Gastroesophageal sphincter (tissue), 4 donors: ENCODE measurements around the gene ZNF385D. TPM values are rescaled to one million over a fixed set of nuclear protein-coding genes. Genes with fewer than 3 reads are reported as not detected.

Experiments used
- ATAC-seq: fragments of 150-250 bp; one replicate; pipeline ENCODE4 v1.9.1; 2016; ENCODE audit warnings: mild to moderate bottlenecking, moderate library complexity
- H3K27ac ChIP-seq, 4 donors: fragments of 200-600 bp; sonication (generic) in 3 of 4; 1 replicate in 3 of 4; 2 replicates in 1 of 4; pipeline ENCODE4 v1.5.1; 2016 to 2019
- H3K27me3 ChIP-seq: fragments of 200-600 bp; sonication (generic); one replicate; pipeline ENCODE4 v1.5.1; 2019
- H3K36me3 ChIP-seq, 2 donors: fragments of 200-600 bp; sonication (generic); one replicate each; pipeline ENCODE4 v1.5.1; 2019; ENCODE audit warnings: control low read depth in 1 of 2
- H3K4me1 ChIP-seq, 3 donors: fragments of 200-600 bp; sonication (generic); 1 replicate in 2 of 3; 2 replicates in 1 of 3; pipeline ENCODE4 v1.5.1; 2016 to 2019; ENCODE audit warnings: control low read depth in 2 of 3
- H3K4me3 ChIP-seq, 2 donors: fragments of 200-600 bp; sonication (generic); one replicate each; pipeline ENCODE4 v1.5.1; 2019; ENCODE audit warnings: mild to moderate bottlenecking in 1 of 2, moderate library complexity in 1 of 2
- H3K9me3 ChIP-seq, 3 donors: fragments of 200-600 bp; sonication (generic); one replicate each; pipeline ENCODE4 v1.5.1; 2017 to 2019; ENCODE audit warnings: control low read depth in 2 of 3
- CTCF ChIP-seq, 4 experiments: fragments of 200-600 bp in 2 of 4; fragments of 450-650 bp in 2 of 4; sonication (generic) in 1 of 4; IDR thresholded peaks; one replicate each; pipeline ENCODE4 v1.5.1; 2017 to 2019; ENCODE audit warnings: antibody characterized with exemption in 4 of 4, mild to moderate bottlenecking in 2 of 4, moderate library complexity in 2 of 4
- EP300 ChIP-seq: sonication (generic); formaldehyde crosslinking; IDR thresholded peaks from one replicate; pipeline ENCODE4 v1.6.1; 2017; ENCODE audit warnings: antibody characterized with exemption, mild to moderate bottlenecking
- POLR2A ChIP-seq, 2 donors: fragments of 450-650 bp; IDR thresholded peaks; one replicate each; pipeline ENCODE4 v1.6.1; 2017; ENCODE audit warnings: antibody characterized with exemption in 2 of 2, mild to moderate bottlenecking in 2 of 2, moderate library complexity in 1 of 2
- POLR2AphosphoS5 ChIP-seq: sonication (generic); formaldehyde crosslinking; IDR thresholded peaks from one replicate; pipeline ENCODE4 v1.6.1; 2017; ENCODE audit warnings: antibody characterized with exemption
- WGBS, 2 donors: methylation state at CpG; one replicate each; pipeline ENCODE4 v1.1.5; 2018; ENCODE audit warnings: low coverage in 1 of 2; 5-methylcytosine and 5-hydroxymethylcytosine counted together
- total RNA-seq, 4 donors: library from RNA; depleted of rRNA; stranded (reverse); fragments of >200 nt; gene quantifications; one replicate each; pipeline ENCODE4 v1.1.0, GENCODE V29; 2016

The ZNF385D gene
- total RNA-seq, 4 donors from 2014 or later, result 8.1 to 17.9 (median 11.3) TPM

GRCh38 chr3:21747376-21747775 is 3.6 kb downstream of the ZNF385D start:
- no peak for TF ChIP-seq POLR2AphosphoS5
- no peaks in the 10 kb centered on the region for H3K27me3 ChIP-seq
- peak overlapping the region in 3 of 4 donors; percentile 54 to 82 (median 65) for H3K27ac ChIP-seq
- no peaks in the 10 kb centered on the region for H3K36me3 ChIP-seq
- peak overlapping the region; percentile 29 to 62 for H3K4me3 ChIP-seq
- H3K9me3 ChIP-seq, result no peaks in the 10 kb centered on the region
- no peak for ATAC-seq
- H3K4me1 ChIP-seq, result peaks cover 0 to 66% (median 5%) of the 10 kb centered on the region in 3 donors
- 48 to 50% methylated on average over 1 to 2 of the region's 3 CpGs for WGBS, 2 donors

- WGBS, 2 donors, result 54 to 64% methylated on average over 6 of the region's 6 CpGs
- Histone ChIP-seq H3K4me3 (peak overlapping the region; percentile 19 to 62), H3K36me3 (no peaks in the 10 kb centered on the region), H3K27ac (peak overlapping the region; percentile 43 to 82 (median 63)), H3K4me1 (peaks cover 0 to 56% (median 4%) of the 10 kb centered on the region in 3 donors), H3K9me3 (no peaks in the 10 kb centered on the region), H3K27me3 (no peaks in the 10 kb centered on the region)
- TF ChIP-seq EP300 (no peak), POLR2AphosphoS5 (no peak), CTCF (IDR thresholded peaks at IDR 0.05) (no peak), POLR2A (IDR thresholded peaks at IDR 0.05) (no peak)
- ATAC-seq, result no peak
Observed at GRCh38 chr3:21745966-21746365, 5.0 kb downstream of the ZNF385D start.

DNA sequence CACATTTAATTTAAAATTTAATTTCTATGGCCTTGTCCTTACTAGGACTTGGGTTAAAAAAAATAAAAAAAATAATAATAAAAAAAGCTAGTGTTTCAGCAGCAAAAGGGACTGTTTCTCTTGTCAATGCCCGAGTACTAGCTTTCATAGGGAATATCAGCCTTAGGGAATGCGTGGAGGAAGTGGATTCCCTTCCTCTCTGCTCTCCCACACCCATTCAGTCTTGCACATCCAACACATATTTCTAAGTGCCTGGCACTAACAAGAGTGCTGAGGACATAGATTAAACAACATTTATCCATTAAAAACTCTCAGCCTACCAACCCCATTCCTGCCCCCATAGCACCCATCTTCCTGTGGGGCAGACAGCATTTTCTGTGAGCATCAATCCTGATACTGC is 6.2 kb downstream of the ZNF385D start:
- peaks cover 0 to 53% (median 4%) of the 10 kb centered on the region in 3 donors for H3K4me1 ChIP-seq
- no peaks in the 10 kb centered on the region for H3K36me3 ChIP-seq
- H3K27ac ChIP-seq, result peak overlapping the region in 2 of 4 donors; percentile 65 to 82
- no peak for TF ChIP-seq EP300
- no peak for TF ChIP-seq POLR2A (IDR thresholded peaks at IDR 0.05)
- TF ChIP-seq POLR2AphosphoS5, result no peak
- no peak for TF ChIP-seq CTCF (IDR thresholded peaks at IDR 0.05)
- no peaks in the 10 kb centered on the region for H3K27me3 ChIP-seq
- ATAC-seq, result no peak
- H3K9me3 ChIP-seq, result no peaks in the 10 kb centered on the region
- 51 to 83% methylated on average over 2 of the region's 2 CpGs for WGBS, 2 donors
- H3K4me3 ChIP-seq, result peak overlapping the region in 1 of 2 donors; percentile 6

DNA sequence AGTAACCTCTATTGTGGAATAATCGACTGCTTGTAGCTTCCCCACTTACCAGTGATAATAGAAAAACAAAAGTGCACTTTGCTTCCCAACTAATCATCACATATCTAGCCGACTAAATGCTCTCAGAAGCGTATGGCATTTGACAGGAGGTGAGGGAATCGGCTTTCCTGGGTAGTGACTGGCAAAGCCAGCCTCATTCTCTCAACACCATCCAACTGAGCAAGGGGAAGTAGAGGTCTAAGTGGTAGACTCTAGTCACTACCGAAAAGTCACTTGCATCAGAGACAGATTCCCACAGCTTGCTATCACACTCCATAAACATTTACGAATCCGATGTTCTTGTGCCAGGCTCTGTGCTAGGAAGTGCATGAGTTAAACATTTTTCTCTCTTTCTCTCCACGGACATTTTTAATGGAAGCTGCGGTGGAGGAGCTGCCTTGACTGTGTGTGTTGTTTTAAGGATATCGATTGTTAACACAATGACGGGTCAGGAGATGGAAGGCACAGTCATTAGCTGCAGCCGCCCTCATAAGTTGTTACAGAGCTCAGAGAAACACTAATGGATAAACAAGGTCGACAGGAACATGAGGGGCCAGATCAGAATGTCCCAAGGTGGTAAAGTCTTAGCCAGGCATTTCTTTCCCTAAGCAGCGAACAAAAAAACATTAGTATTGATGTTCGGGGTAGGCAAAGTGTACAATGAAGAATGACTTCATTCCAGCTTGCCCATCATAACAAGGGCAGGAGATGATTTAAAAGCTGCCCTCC is 11.9 kb downstream of the ZNF385D start:
- H3K36me3 ChIP-seq, result no peaks in the 10 kb centered on the region
- ATAC-seq, result no peak
- no peaks in the 10 kb centered on the region for H3K9me3 ChIP-seq
- H3K27ac ChIP-seq, result no peak overlapping the region
- peaks cover 0 to 18% (median 0%) of the 10 kb centered on the region in 3 donors for H3K4me1 ChIP-seq
- TF ChIP-seq EP300 (no peak), POLR2AphosphoS5 (no peak), POLR2A (IDR thresholded peaks at IDR 0.05) (no peak), CTCF (IDR thresholded peaks at IDR 0.05) (no peak)
- H3K4me3 ChIP-seq, result no peak overlapping the region
- no peaks in the 10 kb centered on the region for H3K27me3 ChIP-seq
- 79 to 83% methylated on average over 10 to 12 of the region's 15 CpGs for WGBS, 2 donors

- Histone ChIP-seq H3K27ac (no peak overlapping the region), H3K27me3 (no peaks in the 10 kb centered on the region), H3K9me3 (no peaks in the 10 kb centered on the region), H3K4me3 (no peak overlapping the region), H3K4me1 (peaks cover 0 to 17% (median 0%) of the 10 kb centered on the region in 3 donors), H3K36me3 (no peaks in the 10 kb centered on the region)
- TF ChIP-seq CTCF (IDR thresholded peaks at IDR 0.05) (no peak), POLR2AphosphoS5 (no peak)
- ATAC-seq, result no peak
- WGBS, 2 donors, result 71 to 86% methylated on average over 1 of the region's 1 CpG
Observed at GRCh38 chr3:21738283-21738682, 12.7 kb downstream of the ZNF385D start.
